HG03565 (cell line): ENCODE measurements around the gene CCDC47.

Experiments used
- ATAC-seq: cut with Tn5 transposase; IDR thresholded peaks from one replicate; pipeline ENCODE4 v1.9.1; 2021; ENCODE audit warnings: mild to moderate bottlenecking, moderate library complexity; ENCODE audit not compliant: unreplicated experiment

CCDC47 gene

GRCh38 chr17:63786117-63786516 is 12.7 kb upstream of the CCDC47 start:
- ATAC-seq: no peak

- ATAC-seq: no peak
These were observed 12.2 kb upstream of the CCDC47 start for GRCh38 chr17:63785556-63785955.

- no peak for ATAC-seq
These were observed 10.1 kb upstream of the CCDC47 start for GRCh38 chr17:63783522-63783921.

- no peak for ATAC-seq
These were observed 7.5 kb upstream of the CCDC47 start for GRCh38 chr17:63780928-63781327.

GRCh38 chr17:63780507-63780906 is 7.1 kb upstream of the CCDC47 start:
- no peak for ATAC-seq

GRCh38 chr17:63775420-63775819 is 2.0 kb upstream of the CCDC47 start:
- no peak for ATAC-seq

- no peak for ATAC-seq
These were observed 1.5 kb upstream of the CCDC47 start for GRCh38 chr17:63774969-63775265.

GRCh38 chr17:63774141-63774968 is 958 bp upstream of the CCDC47 start, which contains the start of gene DDX42:
DDX42 (plus strand) TSS chr17:63774170; CDS start chr17:63787050, 12,880 bp downstream.
- ATAC-seq: no peak

- no peak for ATAC-seq
These were observed 561 bp downstream of the CCDC47 start for GRCh38 chr17:63772801-63773271.

- ATAC-seq: no peak
These were observed 5.0 kb downstream of the CCDC47 start for GRCh38 chr17:63768433-63768832.

- ATAC-seq: no peak
These were observed 6.6 kb downstream of the CCDC47 start for GRCh38 chr17:63766754-63767153.

- no peak for ATAC-seq
These were observed 8.7 kb downstream of the CCDC47 start for GRCh38 chr17:63764716-63765115.

GRCh38 chr17:63762161-63763078 is 11.0 kb downstream of the CCDC47 start:
- ATAC-seq: no peak

- ATAC-seq: no peak
These were observed 12.4 kb downstream of the CCDC47 start for GRCh38 chr17:63760771-63761539.

GRCh38 chr17:63758428-63758827 is 15.0 kb downstream of the CCDC47 start:
- ATAC-seq: no peak

GRCh38 chr17:63754046-63754445 is 19.4 kb downstream of the CCDC47 start:
- ATAC-seq: no peak

- ATAC-seq: no peak
These were observed 20.2 kb downstream of the CCDC47 start for GRCh38 chr17:63753215-63753614.

GRCh38 chr17:63752707-63753106 is 20.7 kb downstream of the CCDC47 start:
- ATAC-seq: no peak

- no peak for ATAC-seq
These were observed 21.6 kb downstream of the CCDC47 start for GRCh38 chr17:63751806-63752205.

- peak; percentile 87 for ATAC-seq
These were observed 31.8 kb downstream of the CCDC47 start, which contains the start of gene STRADA for GRCh38 chr17:63741408-63742173. STRADA (minus strand) TSS chr17:63741799; CDS start chr17:63728369, 13,430 bp downstream.
